Measurements from ENCODE around the gene ARHGEF4.

- TF ChIP-seq POLR2A (IDR thresholded peaks at IDR 0.05) (no peak), CTCF (IDR thresholded peaks at IDR 0.05) (no peak)
These were observed 167.9 kb downstream of the ARHGEF4 start for GRCh38 chr2:131004446-131005209.
